NOMO-1 treated with dmso at 0.1 percent for 144 hours (cell line): Measurements from ENCODE around the gene FAIM2.

Experiments used
- DNase-seq: peaks from one replicate; lab custom pipeline; 2025; ENCODE audit not compliant: unreplicated experiment; lab: John Stamatoyannopoulos, UW

The FAIM2 gene

DNA sequence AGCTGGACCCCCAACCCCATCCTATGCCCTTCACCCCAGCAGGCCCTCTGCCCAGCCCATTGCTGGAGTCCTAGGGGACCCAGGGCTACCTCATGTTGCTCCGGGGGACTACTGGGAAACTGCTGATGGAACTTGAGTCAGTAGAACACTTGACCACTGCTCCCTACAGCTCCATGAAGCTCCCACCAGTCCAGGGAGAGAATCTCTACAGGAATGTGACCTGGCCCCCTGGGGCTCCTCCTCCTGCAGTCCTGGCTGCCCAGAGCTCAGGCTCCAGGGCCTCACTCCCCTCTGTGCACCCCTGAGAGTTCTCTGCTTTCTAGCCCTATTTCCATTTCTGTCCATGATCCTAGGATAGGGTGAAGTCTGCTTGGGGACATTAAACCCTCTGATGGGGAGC lies 36.0 kb upstream of the FAIM2 start:
- no peak for DNase-seq

DNA sequence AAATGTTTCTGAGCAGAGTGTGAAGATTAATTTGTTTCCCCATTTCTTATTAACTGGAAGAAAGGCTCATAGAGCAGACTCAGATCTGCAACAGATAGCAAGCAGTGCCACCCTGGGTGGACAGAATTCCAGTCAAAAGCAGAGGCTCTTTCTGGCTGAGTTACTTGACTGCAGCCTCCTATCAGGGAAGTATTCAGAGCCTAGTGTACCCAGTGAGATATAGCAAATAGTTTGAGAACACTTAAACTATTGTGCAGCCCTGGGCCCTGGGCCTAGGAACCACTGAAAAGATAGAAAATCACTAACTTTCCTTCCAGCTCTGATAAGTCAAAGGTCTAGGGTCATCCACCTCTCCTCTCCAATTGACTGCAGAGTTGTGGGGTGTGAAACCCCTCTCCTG lies 35.6 kb upstream of the FAIM2 start:
- no peak for DNase-seq

DNA sequence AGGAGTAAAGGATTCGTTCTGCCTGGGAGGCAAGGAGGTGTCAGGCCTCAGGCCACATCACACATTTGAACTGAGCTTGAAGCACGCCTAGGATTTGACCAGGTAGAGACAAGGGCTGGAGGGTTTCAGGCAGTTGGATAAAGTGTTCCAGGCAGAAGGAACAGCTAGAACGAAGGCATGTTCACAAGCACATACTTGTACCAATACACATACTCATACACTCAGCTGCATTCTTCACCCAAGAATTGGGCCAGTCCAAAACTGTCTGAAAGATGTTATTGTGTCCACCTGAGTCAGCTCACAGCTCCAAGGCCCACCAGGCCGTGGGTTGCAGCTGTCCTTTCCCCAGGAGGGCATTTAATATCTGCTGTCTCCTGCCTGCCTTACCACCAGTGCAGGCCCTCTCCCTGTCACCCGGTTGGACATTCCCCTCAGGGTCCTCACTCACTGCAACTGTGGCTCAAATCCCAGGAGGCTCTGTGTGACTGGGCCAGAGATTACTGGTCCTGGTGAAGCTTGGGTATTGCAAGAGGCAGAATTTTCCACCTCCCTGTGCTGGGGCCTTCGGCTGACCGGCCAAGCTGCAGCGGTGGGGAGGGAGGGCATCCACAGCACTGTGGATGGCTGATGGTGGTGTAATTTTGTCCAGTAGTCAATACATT lies 34.1 kb upstream of the FAIM2 start:
- DNase-seq, result no peak

DNA sequence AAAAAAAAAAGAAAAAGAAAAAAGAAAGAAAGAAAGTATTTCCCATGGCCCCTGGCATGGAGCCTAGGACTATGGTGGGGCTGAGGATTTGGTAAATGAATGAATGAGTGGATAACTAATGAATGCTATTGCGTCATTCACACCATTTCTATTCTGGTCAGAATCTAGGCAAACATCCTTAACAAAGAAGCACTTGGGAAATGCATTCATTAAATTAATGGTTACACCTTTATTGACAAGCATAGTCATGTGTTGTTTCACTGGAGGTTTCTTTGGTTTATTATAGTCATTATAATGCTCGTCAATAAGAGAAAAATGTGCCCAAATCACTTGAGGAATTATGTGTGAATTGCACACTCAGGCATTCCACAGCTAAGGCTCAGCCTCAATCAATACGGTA lies 33.2 kb upstream of the FAIM2 start:
- DNase-seq, result no peak

DNA sequence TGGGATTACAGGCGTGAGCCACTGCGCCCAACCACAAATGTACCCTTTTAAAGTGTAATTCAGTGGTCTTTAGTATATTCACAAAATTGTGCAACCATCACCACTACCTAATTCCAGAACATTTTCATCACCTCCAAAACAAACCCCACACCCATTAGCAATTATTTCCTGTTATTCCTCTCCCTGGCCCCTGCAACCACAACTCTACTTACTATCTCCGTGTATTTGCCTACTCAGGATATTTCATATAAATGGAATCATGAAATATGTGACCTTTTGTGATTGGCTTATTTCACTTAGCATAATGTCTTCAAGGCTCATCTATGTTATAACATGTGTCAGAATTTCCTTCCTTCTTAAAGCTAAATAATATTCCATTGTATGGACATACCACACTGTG lies 30.8 kb upstream of the FAIM2 start:
- no peak for DNase-seq

DNA sequence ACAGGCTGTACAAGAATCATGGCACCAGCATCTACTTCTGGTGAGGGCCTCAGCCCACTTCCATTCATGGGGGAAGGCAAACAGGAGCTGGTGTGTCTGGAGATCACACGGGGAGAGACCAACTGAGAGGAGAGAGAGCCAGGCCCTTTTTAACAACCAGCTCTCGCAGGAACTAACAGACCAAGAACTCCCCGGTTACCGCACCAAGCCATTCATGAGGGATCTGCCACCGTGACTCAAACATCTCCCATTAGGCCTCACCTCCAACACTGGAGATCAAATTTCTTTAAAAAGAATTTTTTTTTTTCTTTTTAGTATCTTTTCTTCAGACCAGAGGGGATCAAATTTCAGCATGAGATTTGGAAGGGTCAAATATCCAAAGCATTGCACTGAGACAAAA lies 30.1 kb upstream of the FAIM2 start:
- DNase-seq, result no peak

DNA sequence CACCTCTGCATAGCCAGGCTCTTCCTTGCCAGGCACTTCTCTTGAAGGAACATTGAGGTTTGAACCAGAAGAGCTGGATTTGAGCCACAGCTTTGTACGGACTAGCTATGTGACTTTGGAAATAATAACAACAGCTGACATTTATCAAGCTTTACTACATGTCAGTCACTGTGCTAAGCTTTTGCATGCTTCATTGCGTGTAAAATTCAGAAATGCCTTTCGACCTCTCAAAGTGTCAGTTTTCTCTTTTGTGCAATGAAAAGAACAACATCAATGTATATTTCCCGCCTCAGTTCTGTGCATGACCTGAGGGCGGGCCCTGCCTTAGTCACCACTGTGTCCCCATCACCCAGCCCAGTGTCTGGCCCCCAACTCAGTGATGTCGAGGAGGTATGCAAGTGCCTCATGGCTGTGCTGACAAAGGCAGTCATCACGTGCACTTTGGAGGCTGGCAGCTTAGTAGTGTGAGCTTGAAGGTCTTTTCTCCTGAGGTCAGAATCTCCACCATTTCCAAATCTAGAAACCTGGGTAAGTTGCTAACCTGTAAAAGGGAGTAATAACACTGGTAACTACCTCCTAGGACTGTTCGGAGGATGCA lies 28.9 kb upstream of the FAIM2 start:
- no peak for DNase-seq

DNA sequence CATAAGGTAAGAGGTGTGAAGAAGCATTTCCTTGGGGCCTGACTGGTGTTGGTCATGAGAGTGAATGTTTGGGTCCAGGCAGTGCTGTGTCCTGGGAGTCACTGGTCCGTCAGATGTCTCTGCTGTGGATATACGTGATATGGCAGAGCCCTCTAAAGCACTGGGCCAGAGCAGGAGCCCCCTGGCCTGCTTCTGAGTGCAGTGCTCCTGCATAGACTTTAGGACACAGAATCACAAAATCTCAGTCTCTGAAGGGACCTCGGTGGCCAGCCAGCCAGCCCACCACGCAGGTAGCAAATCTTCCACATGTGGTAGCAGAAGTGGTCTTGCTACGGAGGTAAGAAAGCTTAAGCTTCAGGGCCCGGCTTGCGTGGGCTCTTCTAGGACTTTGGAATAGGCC lies 28.3 kb upstream of the FAIM2 start:
- no peak for DNase-seq

DNA sequence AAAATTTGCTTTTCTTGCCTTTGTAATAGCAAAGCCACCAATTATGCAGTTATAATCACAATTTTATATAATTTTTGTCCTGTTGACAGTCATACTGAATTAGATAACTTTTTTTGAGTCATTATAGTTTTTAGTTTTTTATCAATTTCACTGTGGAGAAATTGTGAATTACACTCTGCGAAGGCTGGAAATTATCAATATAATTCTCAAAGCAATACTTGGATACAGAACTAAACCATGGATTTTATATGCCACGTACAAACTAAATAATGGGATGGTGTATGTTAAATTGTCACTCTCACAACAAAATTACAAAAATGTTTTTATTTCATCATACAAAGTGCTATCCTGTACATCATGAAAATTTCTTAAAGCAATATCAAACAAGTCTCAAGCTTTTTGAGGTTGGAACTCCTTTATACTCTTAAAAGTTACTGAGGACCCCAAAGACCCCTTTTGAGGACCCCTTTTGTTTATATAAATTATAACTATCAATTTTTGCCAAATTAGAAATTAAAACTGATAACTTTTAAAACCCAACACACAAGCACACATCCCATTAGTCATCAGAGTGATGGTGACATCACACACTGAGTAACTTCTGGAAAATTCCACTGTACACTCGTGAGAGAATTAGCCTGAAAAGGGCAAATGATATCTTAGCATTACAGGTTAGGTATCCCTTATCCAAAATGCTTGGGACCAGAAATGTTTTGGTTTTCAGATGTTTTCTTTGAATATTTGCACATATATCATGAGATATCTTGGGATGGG lies 27.0 kb upstream of the FAIM2 start:
- no peak for DNase-seq

DNA sequence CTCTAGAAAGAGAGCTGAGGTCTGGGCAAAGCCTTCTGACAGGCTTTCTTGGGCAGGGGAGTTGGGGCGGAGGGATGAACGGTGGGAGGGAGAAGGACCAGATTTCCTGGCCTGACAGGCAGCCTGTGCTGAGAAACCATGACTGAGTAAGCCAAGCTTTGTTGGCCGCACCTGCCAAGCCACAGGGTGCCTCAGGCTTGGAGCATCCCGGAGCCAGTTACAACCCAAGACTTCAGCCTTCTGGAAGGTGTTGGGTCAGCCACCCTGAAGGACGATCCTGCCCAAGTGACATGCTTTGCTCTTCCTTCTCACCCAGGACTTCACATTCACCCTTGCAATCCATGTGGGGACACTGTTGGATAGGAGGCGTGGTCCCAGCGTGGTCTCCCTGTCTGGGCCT lies 25.9 kb upstream of the FAIM2 start:
- DNase-seq, result no peak

DNA sequence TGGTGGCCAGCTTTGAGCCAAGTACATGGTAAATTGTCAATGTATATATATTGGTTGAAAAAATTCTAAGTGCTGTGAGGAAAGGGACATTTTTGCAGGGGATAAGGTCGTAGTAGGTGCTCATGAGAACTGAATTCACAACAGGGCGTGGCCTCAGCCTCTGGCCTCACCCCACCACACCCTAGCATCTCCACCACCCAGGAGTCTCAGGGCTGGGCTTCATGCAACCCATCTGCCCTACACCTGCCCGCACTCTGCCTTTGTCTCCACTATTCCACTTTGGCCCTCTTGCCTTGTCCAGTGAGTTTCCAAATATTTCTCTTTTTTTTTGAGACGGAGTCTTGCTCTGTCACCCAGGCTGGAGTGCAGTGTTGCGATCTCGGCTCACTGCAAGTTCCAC lies 24.8 kb upstream of the FAIM2 start:
- DNase-seq, result no peak

DNA sequence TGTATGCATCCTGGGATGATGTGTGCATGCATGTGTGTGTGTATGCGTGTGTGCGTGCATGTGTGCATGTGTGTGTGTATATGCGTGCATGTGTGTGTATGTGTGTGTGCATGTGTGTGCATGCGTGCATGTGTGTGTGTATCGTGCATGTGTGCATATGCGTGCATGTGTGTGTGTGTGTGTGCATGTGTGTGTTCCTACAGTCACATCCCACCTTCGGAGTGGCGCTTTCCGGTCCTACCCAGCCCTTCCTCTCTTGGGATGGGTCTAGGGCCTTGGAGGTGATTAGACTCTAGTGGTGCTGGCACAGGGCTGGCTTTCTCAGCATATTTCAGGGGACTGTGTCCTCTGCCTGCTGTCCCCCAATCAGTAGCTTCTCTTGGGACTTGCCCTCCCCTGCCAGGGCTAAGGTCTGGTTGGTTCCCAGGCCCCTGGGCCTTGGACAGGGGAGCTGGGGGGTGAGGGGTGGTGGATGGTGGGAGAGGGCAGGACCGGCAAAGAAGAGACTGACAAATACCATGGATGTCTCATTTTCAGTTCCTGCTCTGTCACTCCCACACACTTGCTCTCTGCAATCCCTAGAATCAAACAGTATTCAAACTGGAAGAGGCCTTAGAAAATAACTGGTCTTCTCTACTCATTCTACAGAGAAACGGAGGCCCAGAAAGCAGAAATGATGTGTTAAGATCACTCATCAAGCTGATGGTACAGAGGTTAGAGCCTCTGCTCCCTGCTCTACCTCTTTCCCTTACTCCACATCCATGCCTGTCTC lies 21.9 kb upstream of the FAIM2 start:
- no peak for DNase-seq

DNA sequence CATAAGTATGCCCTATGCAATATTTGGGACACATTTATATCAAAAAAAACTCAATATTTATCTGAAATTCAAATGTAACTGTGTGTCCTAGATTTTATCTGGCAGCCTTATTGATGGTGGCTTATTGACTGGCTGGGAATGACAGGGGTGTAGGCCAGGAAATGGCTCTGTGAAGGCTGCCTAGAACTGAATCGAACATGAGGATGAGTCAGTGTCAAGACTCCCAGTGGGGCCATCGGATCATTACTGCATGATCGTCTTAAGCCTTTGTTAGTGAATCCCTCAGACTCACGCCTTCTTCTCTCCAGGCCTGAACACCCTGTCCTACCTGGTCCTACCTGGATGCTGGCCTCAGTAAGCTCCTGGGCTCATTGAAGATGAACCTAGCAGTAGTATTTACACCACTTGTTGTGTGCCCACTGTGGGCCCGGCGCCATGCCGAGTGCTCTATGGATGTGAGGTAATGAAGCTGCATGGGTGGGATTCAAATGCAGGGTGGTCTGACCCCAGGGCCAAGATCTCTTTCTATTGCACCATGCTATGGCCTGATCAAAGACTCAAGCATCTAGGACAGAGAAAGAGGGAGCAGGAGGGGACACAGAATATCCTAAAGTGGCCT lies 21.0 kb upstream of the FAIM2 start:
- DNase-seq, result no peak

DNA sequence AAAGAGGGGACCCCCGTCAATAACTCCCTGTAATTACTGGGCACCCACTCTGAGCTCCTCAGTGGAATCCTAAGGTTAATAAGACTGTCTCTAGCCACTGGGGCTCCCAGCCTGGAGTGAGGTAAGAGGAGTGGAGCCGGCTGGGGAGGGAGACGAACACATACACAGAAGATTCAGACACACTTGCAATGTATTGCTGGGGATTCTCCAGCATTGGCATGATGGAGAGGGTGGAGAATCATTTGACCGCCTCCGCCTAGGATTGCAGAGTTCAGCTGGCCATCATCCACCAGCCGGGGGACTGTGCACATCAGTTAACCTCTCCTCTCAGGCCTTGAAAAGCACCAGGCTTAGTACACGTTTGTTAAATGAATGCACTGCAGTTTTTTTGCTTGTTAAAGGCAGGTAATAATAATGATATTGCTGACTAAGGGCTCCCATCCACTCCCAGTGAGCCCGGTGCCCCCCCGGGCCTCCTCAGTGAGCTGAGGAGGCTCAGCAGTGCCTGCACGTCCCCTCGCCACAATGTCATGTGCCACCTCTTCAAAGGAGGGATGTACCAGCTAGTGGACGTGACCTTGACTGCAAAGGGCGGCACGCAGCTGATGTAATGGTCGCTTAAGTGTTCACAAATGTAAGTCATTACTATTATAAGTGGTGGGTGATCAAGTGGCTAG lies 20.3 kb upstream of the FAIM2 start:
- no peak for DNase-seq

DNA sequence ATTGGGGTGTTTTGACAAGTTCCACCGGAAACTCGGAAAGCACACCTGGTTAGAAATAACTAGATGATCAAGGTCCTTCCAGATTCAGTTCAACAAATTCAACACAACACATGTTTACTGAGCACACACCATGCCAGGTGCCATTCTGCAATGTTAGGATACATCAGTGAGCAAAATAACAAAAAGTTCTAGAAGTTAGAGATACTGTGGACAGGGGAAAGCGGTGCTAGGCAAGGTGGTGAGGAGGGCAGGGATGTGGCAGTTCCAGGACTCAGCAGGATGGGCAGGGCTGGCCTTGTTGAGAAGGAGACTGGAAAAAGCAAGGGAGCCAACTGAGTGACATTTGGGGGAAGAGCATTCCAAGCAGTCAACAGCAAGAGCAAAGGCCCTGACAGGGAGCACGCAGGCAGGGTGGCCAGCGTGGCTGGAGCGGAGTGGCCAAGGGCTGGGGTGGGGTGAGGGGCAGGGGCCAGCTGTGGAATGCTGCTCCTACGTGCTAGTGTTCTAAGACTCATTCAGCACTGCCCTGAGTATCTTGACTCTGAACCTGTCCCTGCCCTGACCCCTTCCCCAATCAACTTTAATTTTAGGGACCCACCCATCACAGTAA lies 19.4 kb upstream of the FAIM2 start:
- DNase-seq, result no peak

DNA sequence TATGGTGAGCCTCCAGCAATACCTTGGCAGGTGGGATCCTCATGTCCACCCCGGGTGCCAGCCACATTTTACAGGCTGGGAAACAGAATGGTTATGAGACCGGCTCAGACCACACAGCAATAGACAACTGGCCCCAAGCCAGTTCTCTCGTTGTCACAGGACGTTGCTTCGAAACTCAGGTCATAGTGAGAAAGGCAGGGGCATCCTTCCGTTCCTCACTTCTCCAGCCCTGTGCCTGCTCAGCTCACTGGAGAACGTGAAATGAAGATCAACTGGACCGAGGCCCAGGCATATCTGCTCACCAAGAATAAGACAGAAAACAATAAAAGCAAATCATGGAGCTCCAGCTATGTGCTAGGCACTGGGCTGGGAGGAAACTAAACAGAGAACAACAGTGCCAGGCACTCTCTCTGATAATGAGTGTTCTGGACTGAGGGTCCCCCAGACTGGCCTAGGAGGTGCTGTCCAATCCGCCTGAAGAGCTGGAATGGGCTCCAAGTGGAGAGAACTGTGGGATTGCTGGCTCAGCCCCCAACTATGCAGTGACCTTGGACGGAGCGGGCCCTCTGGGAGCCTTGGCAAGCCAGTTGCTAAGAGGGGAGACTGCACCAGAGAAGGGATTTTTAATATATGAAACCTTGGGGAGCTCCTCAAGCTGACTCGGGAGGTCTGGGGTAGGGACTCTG lies 18.8 kb upstream of the FAIM2 start:
- DNase-seq, result no peak

DNA sequence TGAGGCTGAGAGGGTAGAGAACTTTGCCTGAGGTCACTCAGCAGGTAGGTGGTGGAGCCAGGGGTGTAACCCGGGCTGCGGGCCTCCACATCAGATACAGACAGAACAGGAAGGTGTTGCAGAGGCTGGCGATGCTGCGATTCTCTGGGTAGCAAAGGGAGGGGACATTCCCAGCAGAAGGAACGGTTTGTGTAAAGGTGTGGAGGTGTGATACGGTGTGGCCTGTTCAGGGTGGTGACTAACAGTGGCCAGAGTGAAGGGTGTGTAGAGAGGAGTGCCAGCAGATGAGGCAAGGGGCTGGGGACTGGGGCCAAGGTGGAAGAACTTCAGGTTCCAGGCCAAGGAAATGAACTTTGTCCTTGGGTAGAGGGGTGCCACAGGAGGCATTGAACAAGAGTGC lies 18.2 kb upstream of the FAIM2 start:
- no peak for DNase-seq

DNA sequence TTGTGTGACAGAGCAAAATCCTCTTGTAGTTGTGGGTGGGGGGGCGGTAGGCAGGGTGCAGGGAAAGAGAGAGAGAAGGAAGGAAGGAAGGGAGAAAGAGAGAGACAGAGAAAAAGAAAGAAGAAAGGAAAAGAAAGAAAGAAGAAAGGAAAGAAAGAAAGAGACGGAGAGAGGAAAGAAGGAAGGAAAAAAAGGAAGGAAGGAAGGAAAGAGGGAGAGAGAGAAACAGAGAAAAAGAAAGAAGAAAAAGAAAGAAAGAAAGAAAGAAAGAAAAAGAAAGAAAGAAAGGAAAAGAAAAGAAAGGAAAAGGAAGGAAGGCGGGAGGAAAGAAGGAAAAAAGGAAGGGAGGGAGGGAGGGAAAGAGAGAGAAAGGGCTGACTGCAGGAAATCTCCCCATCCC lies 17.6 kb upstream of the FAIM2 start:
- no peak for DNase-seq

DNA sequence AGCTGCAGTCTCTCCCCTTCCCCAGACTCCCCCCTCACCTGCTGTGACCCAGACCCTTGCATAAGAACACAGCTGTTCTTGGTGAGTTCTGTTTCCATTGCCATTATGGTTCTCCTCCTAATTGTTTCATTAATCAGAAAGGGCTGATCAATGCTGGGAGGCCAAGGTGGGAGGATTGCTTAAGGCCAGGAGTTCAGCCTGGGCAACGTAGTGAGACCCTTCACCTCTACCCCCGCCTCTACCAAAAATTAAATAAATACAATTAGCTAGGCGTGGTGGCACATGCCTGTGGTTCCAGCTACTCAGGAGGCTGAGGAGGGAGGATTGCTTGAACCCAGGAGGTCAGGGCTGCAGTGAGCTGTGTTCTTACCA lies 17.2 kb upstream of the FAIM2 start:
- DNase-seq, result no peak
